Muscle of arm (tissue), 12 donors: ENCODE results near the gene ELF2. TPM values are rescaled to one million over a fixed set of nuclear protein-coding genes. Genes with fewer than 3 reads are reported as not detected.
"Not testable (repeated sequence)": the region's sequence is repeated elsewhere in the genome, so short reads cannot be mapped to it uniquely, and the experiment has no call there.

Source experiments
- DNase-seq: peaks from one replicate; pipeline ENCODE4 v3.0.0-alpha.2; 2013
- polyA plus RNA-seq, 12 donors: library from polyadenylated mRNA; unstranded; fragments of 120-200 nt; gene quantifications; one replicate each; pipeline ENCODE4 v1.2.1, GENCODE V29; 2013; ENCODE audit not compliant: insufficient read length in 12 of 12

Gene ELF2
- polyA plus RNA-seq, 12 donors, result 41.1 to 66.7 (median 52.9) TPM; not detected in 1

GRCh38 chr4:139024686-139025085 is 152.3 kb downstream of the ELF2 start:
- DNase-seq, result no peak

- no peak for DNase-seq
These were observed 154.2 kb downstream of the ELF2 start for GRCh38 chr4:139022835-139023234.

GRCh38 chr4:139021071-139021470 is 155.9 kb downstream of the ELF2 start:
- DNase-seq, result not testable (repeated sequence)

- DNase-seq, result no peak
These were observed 156.6 kb downstream of the ELF2 start for GRCh38 chr4:139020384-139020783.

- no peak for DNase-seq
These were observed 157.9 kb downstream of the ELF2 start for GRCh38 chr4:139018971-139019758.

GRCh38 chr4:139018501-139018900 is 158.5 kb downstream of the ELF2 start:
- no peak for DNase-seq

- DNase-seq, result no peak
These were observed 159.2 kb downstream of the ELF2 start for GRCh38 chr4:139017861-139018260.

- DNase-seq, result peak; percentile 45
These were observed 161.0 kb downstream of the ELF2 start for GRCh38 chr4:139015948-139016471.

- peak; percentile 89 for DNase-seq
These were observed 161.6 kb downstream of the ELF2 start, which contains the start of gene NOCT for GRCh38 chr4:139015269-139015947. TSS of gene NOCT (plus strand) at chr4:139015781. CDS start at chr4:139015982, 201 bp downstream.

GRCh38 chr4:139014371-139015268 is 162.4 kb downstream of the ELF2 start:
- DNase-seq, result peak; percentile 41

- DNase-seq, result no peak
These were observed 165.6 kb downstream of the ELF2 start for GRCh38 chr4:139011225-139011950.

GRCh38 chr4:139009702-139010101 is 167.3 kb downstream of the ELF2 start:
- DNase-seq, result no peak

- not testable (repeated sequence) for DNase-seq
These were observed 168.7 kb downstream of the ELF2 start for GRCh38 chr4:139008278-139008677.

- no peak for DNase-seq
These were observed 169.4 kb downstream of the ELF2 start for GRCh38 chr4:139007640-139008039.

Other genes with a start within 250 kb of the ELF2 start
- gene NOCT, start 161.4 kb downstream of the ELF2 start, polyA plus RNA-seq, result 1 to 10 TPM in 10 of 12 donors, not detected in 2; 2.5 to 5.6 (median 3.7) TPM
- gene MGARP, start 103.0 kb upstream of the ELF2 start, polyA plus RNA-seq, result under 1 TPM in 9 of 12 donors, not detected in 3; 0.20 to 0.80 (median 0.42) TPM
- 100 to 1,000 TPM in 1 of 12 donors, 10 to 100 TPM in 11; 24.7 to 200 (median 31.1) TPM for gene NAA15, start 124.3 kb upstream of the ELF2 start, polyA plus RNA-seq
- 10 to 100 TPM in 11 of 12 donors, not detected in 1; 51.1 to 71.0 (median 57.9) TPM for gene NDUFC1, start 125.3 kb upstream of the ELF2 start, polyA plus RNA-seq